NCI-H748 treated with DMSO at 0.1 percent for 48 hours (cell line): ENCODE results near the gene NRDC.
"Not testable (repeated sequence)": the region's sequence is repeated elsewhere in the genome, so short reads cannot be mapped to it uniquely, and the experiment has no call there.

Source experiments
- DNase-seq: peaks from one replicate; lab custom pipeline; 2025; lab: John Stamatoyannopoulos, UW

The NRDC gene

GRCh38 chr1:51840743-51841461 is 37.6 kb downstream of the NRDC start:
- no peak for DNase-seq

DNA sequence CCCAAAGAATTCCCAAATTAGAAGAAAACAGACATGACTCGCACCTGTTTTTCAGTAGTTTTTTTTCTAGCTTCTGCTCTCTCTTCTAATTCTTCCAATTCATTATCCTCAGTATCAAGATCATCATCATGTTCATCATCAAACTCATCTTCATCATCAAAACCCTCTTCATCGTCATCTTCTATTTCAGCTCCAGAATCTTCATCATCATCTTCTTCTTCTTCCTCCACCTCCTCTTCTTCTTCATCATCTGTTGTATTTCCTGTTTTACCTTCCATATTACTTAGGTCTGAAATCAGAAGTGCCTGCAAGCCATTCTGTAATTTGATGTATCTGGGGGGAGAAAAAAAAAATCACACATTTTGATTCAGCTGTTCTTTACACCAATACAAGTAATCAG is 38.3 kb downstream of the NRDC start:
- DNase-seq = no peak

GRCh38 chr1:51839094-51839493 is 39.4 kb downstream of the NRDC start:
- no peak for DNase-seq

GRCh38 chr1:51837243-51837642 is 41.3 kb downstream of the NRDC start:
- no peak for DNase-seq

GRCh38 chr1:51833700-51834099 is 44.8 kb downstream of the NRDC start:
- DNase-seq = no peak

DNA sequence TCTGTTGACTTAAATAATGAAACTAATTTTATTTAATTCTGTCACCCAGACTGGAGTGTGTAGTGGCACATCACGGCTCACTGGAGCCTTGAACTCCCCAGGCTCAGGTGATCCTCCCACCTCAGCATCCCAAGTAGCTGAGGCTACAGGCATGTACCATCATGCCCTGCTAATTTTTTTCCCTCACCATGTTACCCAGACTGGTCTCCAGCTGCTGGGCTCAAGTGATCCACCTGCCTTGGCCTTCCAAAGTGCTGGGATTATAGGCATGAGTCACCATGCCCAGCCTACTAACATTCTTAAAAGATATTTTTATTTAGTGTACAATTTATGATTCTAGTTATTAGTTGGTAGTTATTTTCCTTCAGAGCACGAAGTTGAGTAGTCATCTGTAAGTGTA is 49.5 kb downstream of the NRDC start:
- DNase-seq = no peak

DNA sequence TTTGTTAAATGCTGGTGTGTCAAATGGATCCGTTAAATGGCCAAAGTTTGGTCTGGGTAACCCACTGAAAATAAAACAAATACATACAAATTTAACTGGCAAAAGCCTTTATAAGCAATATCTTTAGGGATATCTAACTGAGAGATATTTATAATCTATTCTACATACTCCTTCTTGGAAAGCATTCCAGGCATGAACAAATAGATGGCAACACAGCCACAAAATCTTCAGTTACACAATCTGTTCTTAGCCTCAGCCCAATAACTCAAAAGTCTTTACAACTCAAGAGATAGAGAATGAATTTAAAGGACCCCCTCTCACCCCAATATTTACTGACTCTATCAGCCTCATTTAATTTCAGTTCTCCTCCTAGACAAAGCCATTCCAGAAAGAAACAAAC is 58.7 kb downstream of the NRDC start:
- DNase-seq = no peak

GRCh38 chr1:51819021-51819420 is 59.5 kb downstream of the NRDC start:
- DNase-seq = not testable (repeated sequence)

DNA sequence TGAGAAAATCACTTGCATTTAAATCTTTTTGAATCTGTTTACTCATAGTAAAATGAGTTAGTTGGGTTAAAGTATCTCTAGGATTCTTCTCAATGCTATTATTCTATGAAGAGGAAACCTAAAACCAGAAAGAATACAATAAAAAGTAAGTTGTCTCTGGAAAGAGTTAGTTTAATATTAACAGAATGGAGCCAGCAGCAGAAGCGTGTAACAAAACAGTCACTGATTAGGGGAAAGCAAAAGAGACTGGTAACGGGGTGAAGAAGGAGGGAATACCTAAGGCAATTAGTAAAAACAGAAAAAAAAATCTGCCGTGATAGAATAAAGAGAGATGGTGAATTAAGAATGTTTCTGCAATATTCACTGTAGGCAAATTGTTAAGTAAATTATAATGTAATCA is 60.0 kb downstream of the NRDC start:
- no peak for DNase-seq

- no peak for DNase-seq
These were observed 64.0 kb downstream of the NRDC start for GRCh38 chr1:51814513-51814912.

GRCh38 chr1:51799372-51799771 is 79.2 kb downstream of the NRDC start:
- no peak for DNase-seq

DNA sequence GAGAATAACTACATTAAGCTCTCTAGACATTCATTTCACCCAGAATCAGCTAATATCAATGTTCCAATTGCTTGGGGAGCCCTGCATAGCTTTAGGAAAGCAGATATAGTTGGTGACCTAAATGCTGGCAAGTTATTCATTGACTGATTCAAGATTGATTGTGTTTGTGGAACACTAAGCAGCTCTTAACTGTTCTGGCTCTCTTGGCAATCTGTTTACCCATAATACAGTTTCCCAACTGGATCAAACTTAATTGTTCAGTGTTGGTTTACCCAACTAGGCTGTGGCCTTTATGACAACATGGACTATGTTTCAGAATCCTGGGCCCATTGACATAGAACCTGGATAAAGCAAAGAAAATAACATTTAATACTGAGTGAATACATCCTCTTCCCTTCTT is 83.7 kb downstream of the NRDC start:
- DNase-seq = no peak

GRCh38 chr1:51794260-51794659 is 84.3 kb downstream of the NRDC start:
- DNase-seq = no peak

- DNase-seq = no peak
These were observed 85.7 kb downstream of the NRDC start for GRCh38 chr1:51792864-51793263.

GRCh38 chr1:51791888-51792287 is 86.6 kb downstream of the NRDC start:
- no peak for DNase-seq

DNA sequence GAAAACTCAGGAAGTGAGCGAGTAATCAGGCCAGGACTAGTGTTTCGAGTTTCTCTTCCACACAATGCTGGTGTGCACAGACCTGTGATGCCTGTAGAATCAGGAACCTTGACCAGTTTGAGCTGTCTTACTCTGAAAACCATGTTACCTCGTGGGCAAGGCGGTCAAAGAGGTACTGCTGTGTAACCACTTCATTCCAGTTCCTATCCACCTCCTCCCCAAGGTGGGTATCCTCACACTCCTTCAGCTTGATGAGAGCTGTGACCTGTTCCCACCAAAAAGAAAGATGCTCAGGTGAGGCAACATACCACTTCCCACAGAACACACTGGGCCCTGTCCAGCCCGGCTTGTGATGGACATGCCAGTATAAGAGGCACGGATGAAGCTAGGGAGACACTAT is 88.1 kb downstream of the NRDC start:
- no peak for DNase-seq

- no peak for DNase-seq
These were observed 89.2 kb downstream of the NRDC start for GRCh38 chr1:51789342-51789741.

GRCh38 chr1:51788938-51789337 is 89.6 kb downstream of the NRDC start:
- DNase-seq = no peak

GRCh38 chr1:51784997-51785421 is 93.5 kb downstream of the NRDC start:
- no peak for DNase-seq

- DNase-seq = no peak
These were observed 97.6 kb downstream of the NRDC start for GRCh38 chr1:51780927-51781326.

DNA sequence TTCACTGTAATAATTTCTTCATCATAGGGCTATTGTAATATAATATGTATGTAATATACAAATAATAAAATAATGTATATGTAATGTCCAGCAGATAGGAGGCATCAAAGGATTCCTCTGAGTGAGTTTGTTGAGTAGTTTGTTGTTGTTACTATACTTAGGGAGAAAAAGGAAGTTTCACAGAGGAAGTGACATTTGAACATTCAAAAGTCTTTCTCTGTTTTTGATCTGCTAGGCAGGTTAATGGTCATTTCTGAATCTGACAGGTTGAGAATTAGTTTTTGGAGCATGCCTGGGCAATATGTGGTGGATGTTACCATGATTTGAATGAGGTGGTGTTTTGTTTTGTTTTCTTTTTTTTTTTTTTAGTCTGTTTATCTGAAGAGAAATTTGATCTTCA is 102.1 kb downstream of the NRDC start:
- no peak for DNase-seq

- DNase-seq = peak; percentile 15
These were observed 109.4 kb downstream of the NRDC start for GRCh38 chr1:51768971-51769588.

GRCh38 chr1:51761351-51761750 is 117.2 kb downstream of the NRDC start:
- DNase-seq = no peak

DNA sequence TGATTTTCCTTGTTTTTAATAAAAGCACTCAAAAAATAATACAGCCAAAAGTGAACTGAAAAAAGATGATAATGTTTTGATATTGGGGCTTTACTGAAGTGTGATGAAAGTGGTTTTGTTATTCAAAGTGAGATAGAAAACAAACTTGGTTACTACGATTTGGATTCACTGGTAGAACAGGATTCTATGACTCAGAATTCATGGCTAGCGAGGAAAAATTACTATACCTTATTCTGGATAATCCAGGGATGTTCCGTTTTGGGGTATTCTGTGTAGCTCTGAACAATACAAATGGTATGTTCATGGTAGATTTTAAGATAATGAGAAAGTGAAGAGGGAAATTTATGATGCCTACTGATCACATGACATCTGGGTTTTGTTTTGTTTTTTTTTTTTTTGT is 117.7 kb downstream of the NRDC start:
- DNase-seq = no peak
